HepG2 (cell line): ENCODE measurements around the gene ASH1L. TPM values are rescaled to one million over a fixed set of nuclear protein-coding genes. Genes with fewer than 3 reads are reported as not detected.

Source experiments
- ASH2L ChIP-seq: fragments of 300-600, 200-600 bp; sonication (generic); IDR thresholded peaks from 2 replicates; pipeline ENCODE4 v1.7.0; 2017; ENCODE audit warnings: low read depth, mild to moderate bottlenecking, moderate library complexity, mixed read lengths, low read length; ENCODE audit not compliant: insufficient read length
- CHCHD3 ChIP-seq: sonication (generic); formaldehyde crosslinking; IDR thresholded peaks from 2 replicates; pipeline ENCODE4 v1.8.0; 2022; ENCODE audit warnings: mild to moderate bottlenecking, missing genetic modification reagents, moderate library complexity
- CHD4 ChIP-seq: fragments of 200-600 bp; sonication (generic); IDR thresholded peaks from 2 replicates; pipeline ENCODE4 v1.7.0; 2017; ENCODE audit warnings: mild to moderate bottlenecking, low read length, borderline replicate concordance
- GABPB1 ChIP-seq: IDR thresholded peaks from 2 replicates; pipeline ENCODE4 v1.6.1; 2016; ENCODE audit warnings: mild to moderate bottlenecking, missing genetic modification reagents, moderate library complexity, missing compliant biosample characterization
- HDAC2 ChIP-seq: sonication (generic); formaldehyde crosslinking; IDR thresholded peaks from 2 replicates; pipeline ENCODE4 v1.4.0; 2020; ENCODE audit warnings: missing genetic modification reagents
- HOXA9 ChIP-seq: sonication (generic); formaldehyde crosslinking; IDR thresholded peaks from 2 replicates; pipeline ENCODE4 v1.8.1; 2022; ENCODE audit warnings: missing genetic modification reagents, mild to moderate bottlenecking, moderate library complexity, borderline replicate concordance
- KMT2B ChIP-seq: IDR thresholded peaks from 2 replicates; pipeline ENCODE4 v1.6.1; 2016; ENCODE audit warnings: missing genetic modification reagents, missing compliant biosample characterization
- SNAPC5 ChIP-seq: sonication (generic); formaldehyde crosslinking; IDR thresholded peaks from 2 replicates; pipeline ENCODE4 v1.8.1; 2023; ENCODE audit warnings: mild to moderate bottlenecking, missing genetic modification reagents, borderline replicate concordance
- SP1 ChIP-seq, 2 experiments: fragments of 450-650 bp in 1 of 2; sonication (generic) in 1 of 2; formaldehyde crosslinking in 1 of 2; IDR thresholded peaks; 2 replicates each; pipeline versions ENCODE4 v1.4.0 to v1.6.1; 2016 to 2020; ENCODE audit warnings: missing genetic modification reagents in 1 of 2
- THRA ChIP-seq: sonication (generic); formaldehyde crosslinking; IDR thresholded peaks from 2 replicates; pipeline ENCODE4 v1.4.0; 2020; ENCODE audit warnings: missing genetic modification reagents, borderline replicate concordance
- ZNF225 ChIP-seq: sonication (generic); formaldehyde crosslinking; IDR thresholded peaks from 2 replicates; pipeline ENCODE4 v1.4.0; 2020; ENCODE audit warnings: mild to moderate bottlenecking, missing genetic modification reagents
- ZNF34 ChIP-seq: sonication (generic); formaldehyde crosslinking; IDR thresholded peaks from 2 replicates; pipeline ENCODE4 v1.4.0; 2020; ENCODE audit warnings: mild to moderate bottlenecking, missing genetic modification reagents, borderline replicate concordance
- ZNF569 ChIP-seq: sonication (generic); formaldehyde crosslinking; IDR thresholded peaks from 2 replicates; pipeline ENCODE4 v1.5.0; 2020; ENCODE audit warnings: mild to moderate bottlenecking, missing genetic modification reagents, moderate library complexity, borderline replicate concordance
- ZNF616 ChIP-seq: sonication (generic); formaldehyde crosslinking; IDR thresholded peaks from 2 replicates; pipeline ENCODE4 v1.5.0; 2020; ENCODE audit warnings: low read depth, mild to moderate bottlenecking, missing genetic modification reagents
- polyA plus RNA-seq, 8 experiments: library from polyadenylated mRNA; depleted of rRNA in 3 of 8; stranded (reverse) in 7 of 8; unstranded in 1 of 8; fragments of >200 nt; fragmentation: Illumina TruSeq in 4 of 8; extraction: Trizol in 4 of 8; gene quantifications; 2 replicates each; pipeline versions ENCODE4 v1.2.1 to v1.2.3, GENCODE V29; 2011 to 2016; ENCODE audit warnings: low read depth in 4 of 8, missing spikeins in 1 of 8, mixed read lengths in 1 of 8; ENCODE audit not compliant: insufficient read depth in 1 of 8
- total RNA-seq, 5 experiments: library from RNA; depleted of rRNA; stranded (reverse); fragments of >200 nt; fragmentation: Illumina TruSeq; extraction: Trizol; gene quantifications; 2 replicates each; pipeline ENCODE4 v1.2.3, GENCODE V29; 2016; ENCODE audit warnings: low read depth in 1 of 5
- TF ChIP-seq, protein P1 (sequence below): sonication (generic); formaldehyde crosslinking; IDR thresholded peaks from 2 replicates; pipeline ENCODE4 v1.4.0; 2020; ENCODE audit warnings: missing genetic modification reagents, mild to moderate bottlenecking, borderline replicate concordance
- TF ChIP-seq, protein P2 (sequence below): sonication (generic); formaldehyde crosslinking; conservative IDR thresholded peaks from 2 replicates; pipeline ENCODE4 v1.8.0; 2022; ENCODE audit warnings: mild to moderate bottlenecking, moderate library complexity, missing genetic modification reagents
- TF ChIP-seq, protein P3 (sequence below): sonication (generic); formaldehyde crosslinking; IDR thresholded peaks from 2 replicates; pipeline ENCODE4 v1.4.0; 2020; ENCODE audit warnings: missing genetic modification reagents, borderline replicate concordance

ASH1L gene
- total and polyA plus RNA-seq, 2 of the 13 experiments (the other 11 are each of a cell fraction or from before 2014, with no cell fraction given) = 10.2 to 15.3 TPM

DNA sequence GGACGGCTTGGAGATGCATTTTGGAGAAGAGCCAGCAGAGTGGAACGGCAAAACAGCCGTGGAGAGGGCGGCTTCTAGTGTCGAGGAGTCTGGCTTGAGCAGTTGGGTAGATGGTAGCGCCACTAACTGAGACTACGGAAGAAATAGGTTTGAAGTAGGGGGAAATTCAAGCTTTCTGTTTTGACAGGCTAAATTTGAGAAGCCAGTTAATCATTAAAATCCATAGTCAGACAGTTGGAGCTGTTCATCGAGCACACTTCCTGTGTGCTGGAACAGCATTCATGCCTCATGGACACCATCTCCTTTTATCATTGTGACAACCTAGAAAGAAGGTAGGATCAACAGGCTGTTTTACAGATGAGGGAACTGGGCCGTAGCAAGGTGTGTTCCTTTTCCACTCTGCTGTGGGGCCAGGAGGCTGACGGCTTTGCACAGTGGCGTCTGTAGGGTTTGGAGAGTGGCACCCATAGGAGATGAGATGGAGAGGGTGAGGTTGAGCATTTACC lies 258.0 kb downstream of the ASH1L start (continued):
- TF ChIP-seq HOXA9 (no peak), ASH2L (no peak), CHD4 (no peak), THRA (CRISPR knock-in tag) (no peak), ZNF34 (CRISPR knock-in tag) (0 out of 2 replicates have a peak, but pooled peaks have one; percentile 48), SNAPC5 (CRISPR knock-in tag) (no peak), ZNF569 (CRISPR knock-in tag) (no peak), HDAC2 (CRISPR knock-in tag) (peak; percentile 30; the same call in 1 of the 2 replicates), KMT2B (no peak), GABPB1 (CRISPR knock-in tag) (no peak; the same call in 1 of the 2 replicates), CHCHD3 (CRISPR knock-in tag) (no peak), ZNF616 (CRISPR knock-in tag) (no peak), ZNF225 (CRISPR knock-in tag) (no peak), SP1 (IDR thresholded peaks at IDR 0.05) (no peak), SP1 (CRISPR knock-in tag; IDR thresholded peaks at IDR 0.05) (no peak)
- TF ChIP-seq, protein P1, sequence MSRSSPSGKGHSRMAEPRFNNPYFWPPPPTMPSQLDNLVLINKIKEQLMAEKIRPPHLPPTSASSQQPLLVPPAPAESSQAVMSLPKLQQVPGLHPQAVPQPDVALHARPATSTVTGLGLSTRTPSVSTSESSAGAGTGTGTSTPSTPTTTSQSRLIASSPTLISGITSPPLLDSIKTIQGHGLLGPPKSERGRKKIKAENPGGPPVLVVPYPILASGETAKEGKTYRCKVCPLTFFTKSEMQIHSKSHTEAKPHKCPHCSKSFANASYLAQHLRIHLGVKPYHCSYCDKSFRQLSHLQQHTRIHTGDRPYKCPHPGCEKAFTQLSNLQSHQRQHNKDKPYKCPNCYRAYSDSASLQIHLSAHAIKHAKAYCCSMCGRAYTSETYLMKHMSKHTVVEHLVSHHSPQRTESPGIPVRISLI (CRISPR knock-in tag) = no peak
- TF ChIP-seq, protein P2, sequence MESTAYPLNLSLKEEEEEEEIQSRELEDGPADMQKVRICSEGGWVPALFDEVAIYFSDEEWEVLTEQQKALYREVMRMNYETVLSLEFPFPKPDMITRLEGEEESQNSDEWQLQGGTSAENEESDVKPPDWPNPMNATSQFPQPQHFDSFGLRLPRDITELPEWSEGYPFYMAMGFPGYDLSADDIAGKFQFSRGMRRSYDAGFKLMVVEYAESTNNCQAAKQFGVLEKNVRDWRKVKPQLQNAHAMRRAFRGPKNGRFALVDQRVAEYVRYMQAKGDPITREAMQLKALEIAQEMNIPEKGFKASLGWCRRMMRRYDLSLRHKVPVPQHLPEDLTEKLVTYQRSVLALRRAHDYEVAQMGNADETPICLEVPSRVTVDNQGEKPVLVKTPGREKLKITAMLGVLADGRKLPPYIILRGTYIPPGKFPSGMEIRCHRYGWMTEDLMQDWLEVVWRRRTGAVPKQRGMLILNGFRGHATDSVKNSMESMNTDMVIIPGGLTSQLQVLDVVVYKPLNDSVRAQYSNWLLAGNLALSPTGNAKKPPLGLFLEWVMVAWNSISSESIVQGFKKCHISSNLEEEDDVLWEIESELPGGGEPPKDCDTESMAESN (CRISPR knock-in tag) = no peak
- TF ChIP-seq, protein P3, sequence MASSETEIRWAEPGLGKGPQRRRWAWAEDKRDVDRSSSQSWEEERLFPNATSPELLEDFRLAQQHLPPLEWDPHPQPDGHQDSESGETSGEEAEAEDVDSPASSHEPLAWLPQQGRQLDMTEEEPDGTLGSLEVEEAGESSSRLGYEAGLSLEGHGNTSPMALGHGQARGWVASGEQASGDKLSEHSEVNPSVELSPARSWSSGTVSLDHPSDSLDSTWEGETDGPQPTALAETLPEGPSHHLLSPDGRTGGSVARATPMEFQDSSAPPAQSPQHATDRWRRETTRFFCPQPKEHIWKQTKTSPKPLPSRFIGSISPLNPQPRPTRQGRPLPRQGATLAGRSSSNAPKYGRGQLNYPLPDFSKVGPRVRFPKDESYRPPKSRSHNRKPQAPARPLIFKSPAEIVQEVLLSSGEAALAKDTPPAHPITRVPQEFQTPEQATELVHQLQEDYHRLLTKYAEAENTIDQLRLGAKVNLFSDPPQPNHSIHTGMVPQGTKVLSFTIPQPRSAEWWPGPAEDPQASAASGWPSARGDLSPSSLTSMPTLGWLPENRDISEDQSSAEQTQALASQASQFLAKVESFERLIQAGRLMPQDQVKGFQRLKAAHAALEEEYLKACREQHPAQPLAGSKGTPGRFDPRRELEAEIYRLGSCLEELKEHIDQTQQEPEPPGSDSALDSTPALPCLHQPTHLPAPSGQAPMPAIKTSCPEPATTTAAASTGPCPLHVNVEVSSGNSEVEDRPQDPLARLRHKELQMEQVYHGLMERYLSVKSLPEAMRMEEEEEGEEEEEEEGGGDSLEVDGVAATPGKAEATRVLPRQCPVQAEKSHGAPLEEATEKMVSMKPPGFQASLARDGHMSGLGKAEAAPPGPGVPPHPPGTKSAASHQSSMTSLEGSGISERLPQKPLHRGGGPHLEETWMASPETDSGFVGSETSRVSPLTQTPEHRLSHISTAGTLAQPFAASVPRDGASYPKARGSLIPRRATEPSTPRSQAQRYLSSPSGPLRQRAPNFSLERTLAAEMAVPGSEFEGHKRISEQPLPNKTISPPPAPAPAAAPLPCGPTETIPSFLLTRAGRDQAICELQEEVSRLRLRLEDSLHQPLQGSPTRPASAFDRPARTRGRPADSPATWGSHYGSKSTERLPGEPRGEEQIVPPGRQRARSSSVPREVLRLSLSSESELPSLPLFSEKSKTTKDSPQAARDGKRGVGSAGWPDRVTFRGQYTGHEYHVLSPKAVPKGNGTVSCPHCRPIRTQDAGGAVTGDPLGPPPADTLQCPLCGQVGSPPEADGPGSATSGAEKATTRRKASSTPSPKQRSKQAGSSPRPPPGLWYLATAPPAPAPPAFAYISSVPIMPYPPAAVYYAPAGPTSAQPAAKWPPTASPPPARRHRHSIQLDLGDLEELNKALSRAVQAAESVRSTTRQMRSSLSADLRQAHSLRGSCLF (CRISPR knock-in tag) = no peak
